Adrenal gland (tissue), 5 donors: ENCODE results near the gene SPTBN2.

Experiments used
- POLR2A ChIP-seq, 2 donors: fragments of 450-650 bp; IDR thresholded peaks; one replicate each; pipeline ENCODE4 v1.6.1; 2017; ENCODE audit warnings: antibody characterized with exemption in 2 of 2, mild to moderate bottlenecking in 2 of 2, moderate library complexity in 1 of 2
- TF ChIP-seq, protein P1 (sequence below), 6 experiments: fragments of 450-650 bp in 4 of 6; fragments of 200-600 bp in 2 of 6; sonication (generic) in 1 of 6; IDR thresholded peaks; 1 replicate in 5 of 6; 2 replicates in 1 of 6; pipeline versions ENCODE4 v1.5.1 to v1.8.0; 2016 to 2021; ENCODE audit warnings: antibody characterized with exemption in 6 of 6, mild to moderate bottlenecking in 2 of 6, moderate library complexity in 1 of 6
- donor health status: DM: no; HTN: no; CAD: no.

DNA sequence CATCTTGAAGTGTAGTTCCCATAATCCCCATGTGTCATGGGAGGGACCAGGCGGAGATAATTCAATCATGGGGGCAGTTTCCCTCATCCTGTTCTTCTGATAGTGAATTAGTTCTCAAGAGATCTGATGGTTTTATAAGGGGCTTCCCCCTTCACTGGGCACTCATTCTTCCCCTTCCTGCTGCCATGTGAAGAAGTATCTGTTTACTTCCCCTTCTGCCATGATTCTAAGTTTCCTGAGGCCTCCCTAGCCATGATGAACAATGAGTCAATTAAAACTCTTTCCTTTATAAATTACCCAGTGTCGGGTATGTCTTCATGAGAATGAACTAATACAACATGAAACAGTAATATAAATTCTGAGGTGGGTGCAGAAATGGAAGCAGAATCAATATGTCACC, 12.1 kb upstream of the SPTBN2 start:
- no peak for TF ChIP-seq POLR2A (IDR thresholded peaks at IDR 0.05)
- TF ChIP-seq, protein P1, sequence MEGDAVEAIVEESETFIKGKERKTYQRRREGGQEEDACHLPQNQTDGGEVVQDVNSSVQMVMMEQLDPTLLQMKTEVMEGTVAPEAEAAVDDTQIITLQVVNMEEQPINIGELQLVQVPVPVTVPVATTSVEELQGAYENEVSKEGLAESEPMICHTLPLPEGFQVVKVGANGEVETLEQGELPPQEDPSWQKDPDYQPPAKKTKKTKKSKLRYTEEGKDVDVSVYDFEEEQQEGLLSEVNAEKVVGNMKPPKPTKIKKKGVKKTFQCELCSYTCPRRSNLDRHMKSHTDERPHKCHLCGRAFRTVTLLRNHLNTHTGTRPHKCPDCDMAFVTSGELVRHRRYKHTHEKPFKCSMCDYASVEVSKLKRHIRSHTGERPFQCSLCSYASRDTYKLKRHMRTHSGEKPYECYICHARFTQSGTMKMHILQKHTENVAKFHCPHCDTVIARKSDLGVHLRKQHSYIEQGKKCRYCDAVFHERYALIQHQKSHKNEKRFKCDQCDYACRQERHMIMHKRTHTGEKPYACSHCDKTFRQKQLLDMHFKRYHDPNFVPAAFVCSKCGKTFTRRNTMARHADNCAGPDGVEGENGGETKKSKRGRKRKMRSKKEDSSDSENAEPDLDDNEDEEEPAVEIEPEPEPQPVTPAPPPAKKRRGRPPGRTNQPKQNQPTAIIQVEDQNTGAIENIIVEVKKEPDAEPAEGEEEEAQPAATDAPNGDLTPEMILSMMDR (IDR thresholded peaks at IDR 0.05), result no peak
